DMS 273 treated with DMSO at 0.1 percent for 48 hours (cell line): ENCODE measurements around the gene ZNF385C.

Source experiments
- DNase-seq: peaks from one replicate; lab custom pipeline; 2025; lab: John Stamatoyannopoulos, UW

ZNF385C gene

GRCh38 chr17:42077755-42078154, 20.5 kb downstream of the ZNF385C start:
- DNase-seq = no peak

- DNase-seq = no peak
Observed at GRCh38 chr17:42076797-42077559, 21.3 kb downstream of the ZNF385C start.

GRCh38 chr17:42075789-42076188, 22.5 kb downstream of the ZNF385C start:
- no peak for DNase-seq

- DNase-seq = no peak
Observed at GRCh38 chr17:42072323-42073187, 25.7 kb downstream of the ZNF385C start.

- no peak for DNase-seq
Observed at GRCh38 chr17:42071810-42072209, 26.5 kb downstream of the ZNF385C start.

- no peak for DNase-seq
Observed at GRCh38 chr17:42068979-42069378, 29.3 kb downstream of the ZNF385C start.

- DNase-seq = peak; percentile 53
Observed at GRCh38 chr17:42067371-42068091, 30.7 kb downstream of the ZNF385C start.

GRCh38 chr17:42065201-42065600, 33.1 kb downstream of the ZNF385C start:
- DNase-seq = no peak

- DNase-seq = no peak
Observed at GRCh38 chr17:42062681-42063080, 35.6 kb downstream of the ZNF385C start.

- DNase-seq = no peak
Observed at GRCh38 chr17:42061646-42062487, 36.4 kb downstream of the ZNF385C start.

- DNase-seq = no peak
Observed at GRCh38 chr17:42060231-42060630, 38.0 kb downstream of the ZNF385C start.

- DNase-seq = no peak
Observed at GRCh38 chr17:42059815-42060214, 38.5 kb downstream of the ZNF385C start.

GRCh38 chr17:42058063-42058462, 40.2 kb downstream of the ZNF385C start:
- no peak for DNase-seq

GRCh38 chr17:42056635-42057034, 41.6 kb downstream of the ZNF385C start:
- no peak for DNase-seq

GRCh38 chr17:42055496-42055895, 42.8 kb downstream of the ZNF385C start:
- no peak for DNase-seq

GRCh38 chr17:42055027-42055426, 43.2 kb downstream of the ZNF385C start:
- no peak for DNase-seq

- no peak for DNase-seq
Observed at GRCh38 chr17:42053731-42054500, 44.4 kb downstream of the ZNF385C start.

GRCh38 chr17:42052346-42052877, 45.9 kb downstream of the ZNF385C start:
- no peak for DNase-seq

GRCh38 chr17:42051645-42052044, 46.6 kb downstream of the ZNF385C start:
- no peak for DNase-seq

GRCh38 chr17:42051013-42051400, 47.3 kb downstream of the ZNF385C start:
- DNase-seq = no peak
